ENCODE results near the gene MAD1L1.

DNA sequence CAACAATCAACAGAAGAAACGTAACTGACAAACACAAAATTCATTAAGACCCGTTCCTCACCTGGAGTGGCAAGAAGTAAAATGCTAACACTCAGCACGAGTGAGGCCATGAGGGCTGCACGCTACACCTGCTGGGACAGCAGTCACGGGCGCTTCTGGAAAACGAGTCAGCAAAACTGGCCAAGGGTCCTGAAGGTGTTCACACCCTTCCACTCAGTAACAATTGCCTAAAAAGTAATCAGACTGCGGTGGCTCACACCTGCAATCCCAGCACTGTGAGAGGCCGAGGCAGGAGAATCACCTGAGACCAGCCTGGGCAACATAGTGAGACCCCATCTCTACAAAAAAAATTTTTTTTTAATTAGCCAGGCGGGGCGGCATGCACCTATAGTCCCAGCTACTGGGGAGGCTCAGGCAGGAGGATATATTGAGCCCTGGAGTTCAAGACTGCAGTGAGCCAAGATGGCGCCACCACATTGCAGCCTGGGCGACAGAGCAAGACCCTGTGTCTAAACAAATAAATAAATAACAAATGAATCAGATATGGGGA, 199.1 kb downstream of the MAD1L1 start:
- no peak for TF ChIP-seq FOXA1 (IDR thresholded peaks at IDR 0.05)
- TF ChIP-seq, protein P1, sequence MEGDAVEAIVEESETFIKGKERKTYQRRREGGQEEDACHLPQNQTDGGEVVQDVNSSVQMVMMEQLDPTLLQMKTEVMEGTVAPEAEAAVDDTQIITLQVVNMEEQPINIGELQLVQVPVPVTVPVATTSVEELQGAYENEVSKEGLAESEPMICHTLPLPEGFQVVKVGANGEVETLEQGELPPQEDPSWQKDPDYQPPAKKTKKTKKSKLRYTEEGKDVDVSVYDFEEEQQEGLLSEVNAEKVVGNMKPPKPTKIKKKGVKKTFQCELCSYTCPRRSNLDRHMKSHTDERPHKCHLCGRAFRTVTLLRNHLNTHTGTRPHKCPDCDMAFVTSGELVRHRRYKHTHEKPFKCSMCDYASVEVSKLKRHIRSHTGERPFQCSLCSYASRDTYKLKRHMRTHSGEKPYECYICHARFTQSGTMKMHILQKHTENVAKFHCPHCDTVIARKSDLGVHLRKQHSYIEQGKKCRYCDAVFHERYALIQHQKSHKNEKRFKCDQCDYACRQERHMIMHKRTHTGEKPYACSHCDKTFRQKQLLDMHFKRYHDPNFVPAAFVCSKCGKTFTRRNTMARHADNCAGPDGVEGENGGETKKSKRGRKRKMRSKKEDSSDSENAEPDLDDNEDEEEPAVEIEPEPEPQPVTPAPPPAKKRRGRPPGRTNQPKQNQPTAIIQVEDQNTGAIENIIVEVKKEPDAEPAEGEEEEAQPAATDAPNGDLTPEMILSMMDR (IDR thresholded peaks at IDR 0.05; ENCODE audit: low read depth, low read length, missing input control) = no peak
- TF ChIP-seq, protein P2, sequence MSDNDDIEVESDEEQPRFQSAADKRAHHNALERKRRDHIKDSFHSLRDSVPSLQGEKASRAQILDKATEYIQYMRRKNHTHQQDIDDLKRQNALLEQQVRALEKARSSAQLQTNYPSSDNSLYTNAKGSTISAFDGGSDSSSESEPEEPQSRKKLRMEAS (IDR thresholded peaks at IDR 0.05) = no peak
- TF ChIP-seq, protein P3, sequence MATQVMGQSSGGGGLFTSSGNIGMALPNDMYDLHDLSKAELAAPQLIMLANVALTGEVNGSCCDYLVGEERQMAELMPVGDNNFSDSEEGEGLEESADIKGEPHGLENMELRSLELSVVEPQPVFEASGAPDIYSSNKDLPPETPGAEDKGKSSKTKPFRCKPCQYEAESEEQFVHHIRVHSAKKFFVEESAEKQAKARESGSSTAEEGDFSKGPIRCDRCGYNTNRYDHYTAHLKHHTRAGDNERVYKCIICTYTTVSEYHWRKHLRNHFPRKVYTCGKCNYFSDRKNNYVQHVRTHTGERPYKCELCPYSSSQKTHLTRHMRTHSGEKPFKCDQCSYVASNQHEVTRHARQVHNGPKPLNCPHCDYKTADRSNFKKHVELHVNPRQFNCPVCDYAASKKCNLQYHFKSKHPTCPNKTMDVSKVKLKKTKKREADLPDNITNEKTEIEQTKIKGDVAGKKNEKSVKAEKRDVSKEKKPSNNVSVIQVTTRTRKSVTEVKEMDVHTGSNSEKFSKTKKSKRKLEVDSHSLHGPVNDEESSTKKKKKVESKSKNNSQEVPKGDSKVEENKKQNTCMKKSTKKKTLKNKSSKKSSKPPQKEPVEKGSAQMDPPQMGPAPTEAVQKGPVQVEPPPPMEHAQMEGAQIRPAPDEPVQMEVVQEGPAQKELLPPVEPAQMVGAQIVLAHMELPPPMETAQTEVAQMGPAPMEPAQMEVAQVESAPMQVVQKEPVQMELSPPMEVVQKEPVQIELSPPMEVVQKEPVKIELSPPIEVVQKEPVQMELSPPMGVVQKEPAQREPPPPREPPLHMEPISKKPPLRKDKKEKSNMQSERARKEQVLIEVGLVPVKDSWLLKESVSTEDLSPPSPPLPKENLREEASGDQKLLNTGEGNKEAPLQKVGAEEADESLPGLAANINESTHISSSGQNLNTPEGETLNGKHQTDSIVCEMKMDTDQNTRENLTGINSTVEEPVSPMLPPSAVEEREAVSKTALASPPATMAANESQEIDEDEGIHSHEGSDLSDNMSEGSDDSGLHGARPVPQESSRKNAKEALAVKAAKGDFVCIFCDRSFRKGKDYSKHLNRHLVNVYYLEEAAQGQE (IDR thresholded peaks at IDR 0.05) = no peak
- no peak for TF ChIP-seq YY1 (IDR thresholded peaks at IDR 0.05)
- no peak for TF ChIP-seq HNF4G (IDR thresholded peaks at IDR 0.05)
- TF ChIP-seq JUND (IDR thresholded peaks at IDR 0.05) = no peak
- no peak for TF ChIP-seq RAD21 (IDR thresholded peaks at IDR 0.05)
- no peak for TF ChIP-seq RXRA (IDR thresholded peaks at IDR 0.05)
- TF ChIP-seq SP1 (IDR thresholded peaks at IDR 0.05) = no peak
- TF ChIP-seq TAF1 (conservative IDR thresholded peaks at IDR 0.05) = no peak
